ENCODE data around the gene SAA1.

SAA1 gene

GRCh38 chr11:18310800-18311340 is 44.8 kb downstream of the SAA1 start:
- DNase-seq (ENCODE audit: low read depth in 2 of 2), result no peak

- no peak for DNase-seq (ENCODE audit: low read depth in 2 of 2)
Observed at GRCh38 chr11:18312012-18312411, 45.9 kb downstream of the SAA1 start.

- no peak for DNase-seq (ENCODE audit: low read depth in 2 of 2)
Observed at GRCh38 chr11:18312663-18313420, 46.8 kb downstream of the SAA1 start.

GRCh38 chr11:18313965-18314763 is 48.1 kb downstream of the SAA1 start:
- DNase-seq (ENCODE audit: low read depth in 2 of 2), result no peak

GRCh38 chr11:18314784-18315523 is 48.9 kb downstream of the SAA1 start:
- DNase-seq (ENCODE audit: low read depth in 2 of 2), result no peak

GRCh38 chr11:18315893-18316292 is 49.8 kb downstream of the SAA1 start:
- DNase-seq (ENCODE audit: low read depth in 2 of 2), result no peak

GRCh38 chr11:18317551-18317950 is 51.5 kb downstream of the SAA1 start:
- DNase-seq (ENCODE audit: low read depth in 2 of 2), result no peak
